Left forelimb (tissue), 1 donor: ENCODE results near the gene C3.

Experiments used
- DNase-seq: peaks from one replicate; pipeline ENCODE4 v3.0.0-alpha.2; 2018; ENCODE audit warnings: low spot score

C3 gene

GRCh38 chr19:6744381-6745301, 24.2 kb upstream of the C3 start:
- peak; percentile 85 for DNase-seq

GRCh38 chr19:6743714-6744380, 23.4 kb upstream of the C3 start:
- DNase-seq = no peak

GRCh38 chr19:6743066-6743465, 22.6 kb upstream of the C3 start:
- DNase-seq = no peak

- peak; percentile 80 for DNase-seq
Observed at GRCh38 chr19:6740589-6741343, 20.3 kb upstream of the C3 start.

- no peak for DNase-seq
Observed at GRCh38 chr19:6739883-6740588, 19.6 kb upstream of the C3 start.

- peak; percentile 93 for DNase-seq
Observed at GRCh38 chr19:6739390-6739882, 19.0 kb upstream of the C3 start, which contains the start of gene TRIP10. TSS of gene TRIP10 (plus strand) at chr19:6739680. CDS start at chr19:6739762, 82 bp downstream.

GRCh38 chr19:6738787-6739389, 18.4 kb upstream of the C3 start:
- peak; percentile 75 for DNase-seq

GRCh38 chr19:6737873-6738786, 17.7 kb upstream of the C3 start:
- DNase-seq = peak; percentile 81

- DNase-seq = peak; percentile 100
Observed at GRCh38 chr19:6737284-6737872, 16.9 kb upstream of the C3 start, which contains the start of gene GPR108. TSS of gene GPR108 (minus strand) at chr19:6737580. CDS start at chr19:6737576, 4 bp downstream.

- no peak for DNase-seq
Observed at GRCh38 chr19:6736917-6737283, 16.4 kb upstream of the C3 start.

GRCh38 chr19:6736169-6736916, 15.9 kb upstream of the C3 start:
- peak; percentile 80 for DNase-seq

GRCh38 chr19:6735181-6735911, 14.9 kb upstream of the C3 start:
- no peak for DNase-seq

GRCh38 chr19:6734096-6734696, 13.7 kb upstream of the C3 start:
- DNase-seq = no peak

- DNase-seq = no peak
Observed at GRCh38 chr19:6733338-6734095, 13.1 kb upstream of the C3 start.

- DNase-seq = no peak
Observed at GRCh38 chr19:6732803-6733337, 12.4 kb upstream of the C3 start.

- DNase-seq = no peak
Observed at GRCh38 chr19:6731822-6732221, 11.4 kb upstream of the C3 start.
